ENCODE measurements around the gene REEP3.

The REEP3 gene

GRCh38 chr10:63641799-63642198 is 120.6 kb downstream of the REEP3 start:
- TF ChIP-seq CTCF (IDR thresholded peaks at IDR 0.05): no peak
- Histone ChIP-seq H3K27ac (no peak overlapping the region), H3K4me3 (no peak overlapping the region), H3K4me1 (no peaks in the 10 kb centered on the region), H3K9me3 (no peaks in the 10 kb centered on the region), H3K27me3 (no peaks in the 10 kb centered on the region), H3K36me3 (no peaks in the 10 kb centered on the region)
- DNase-seq: no peak
- intact Hi-C loops (cut with DNase I; ENCODE audit: low total_unique reads): no loop called here

GRCh38 chr10:63642808-63643207 is 121.6 kb downstream of the REEP3 start:
- Histone ChIP-seq H3K4me3 (no peak overlapping the region), H3K36me3 (no peaks in the 10 kb centered on the region), H3K4me1 (no peaks in the 10 kb centered on the region), H3K9me3 (no peaks in the 10 kb centered on the region), H3K27ac (no peak overlapping the region), H3K27me3 (no peaks in the 10 kb centered on the region)
- DNase-seq: no peak
- intact Hi-C loops (cut with DNase I; ENCODE audit: low total_unique reads): no loop called here
- TF ChIP-seq CTCF (IDR thresholded peaks at IDR 0.05): no peak

GRCh38 chr10:63644418-63645142 is 123.4 kb downstream of the REEP3 start:
- H3K27ac ChIP-seq: no peak overlapping the region
- no peak for DNase-seq
- intact Hi-C loops (cut with DNase I; ENCODE audit: low total_unique reads): no loop called here

GRCh38 chr10:63645195-63645594 is 124.0 kb downstream of the REEP3 start:
- Histone ChIP-seq H3K36me3 (no peaks in the 10 kb centered on the region), H3K4me1 (no peaks in the 10 kb centered on the region), H3K9me3 (no peaks in the 10 kb centered on the region), H3K27me3 (no peaks in the 10 kb centered on the region), H3K27ac (no peak overlapping the region), H3K4me3 (no peak overlapping the region)
- intact Hi-C loops (cut with DNase I; ENCODE audit: low total_unique reads): no loop called here
- DNase-seq: no peak
- TF ChIP-seq CTCF (IDR thresholded peaks at IDR 0.05): no peak

More at GRCh38 chr10:63644418-63645142, 123.4 kb downstream of the REEP3 start:
- Histone ChIP-seq H3K36me3 (no peaks in the 10 kb centered on the region), H3K9me3 (no peaks in the 10 kb centered on the region), H3K4me1 (no peaks in the 10 kb centered on the region), H3K27me3 (no peaks in the 10 kb centered on the region), H3K4me3 (no peak overlapping the region)
- no peak for TF ChIP-seq CTCF (IDR thresholded peaks at IDR 0.05)

GRCh38 chr10:63646491-63646890 is 125.3 kb downstream of the REEP3 start:
- DNase-seq: no peak
- no peaks in the 10 kb centered on the region for H3K4me1 ChIP-seq
- no peak overlapping the region for H3K27ac ChIP-seq
- no peak for TF ChIP-seq CTCF (IDR thresholded peaks at IDR 0.05)
- intact Hi-C loops (cut with DNase I; ENCODE audit: low total_unique reads): no loop called here
- H3K27me3 ChIP-seq: no peaks in the 10 kb centered on the region
- no peaks in the 10 kb centered on the region for H3K36me3 ChIP-seq
- no peaks in the 10 kb centered on the region for H3K9me3 ChIP-seq
- H3K4me3 ChIP-seq: no peak overlapping the region

GRCh38 chr10:63651864-63652263 is 130.7 kb downstream of the REEP3 start:
- no peak overlapping the region for H3K27ac ChIP-seq
- H3K27me3 ChIP-seq: no peaks in the 10 kb centered on the region
- no peaks in the 10 kb centered on the region for H3K36me3 ChIP-seq
- H3K9me3 ChIP-seq: no peaks in the 10 kb centered on the region
- no peaks in the 10 kb centered on the region for H3K4me1 ChIP-seq
- H3K4me3 ChIP-seq: no peak overlapping the region
- no peak for TF ChIP-seq CTCF (IDR thresholded peaks at IDR 0.05)
- intact Hi-C loops (cut with DNase I; ENCODE audit: low total_unique reads): no loop called here
- no peak for DNase-seq
